GM12892 (cell line): ENCODE results near the gene RRAD.

ENCODE experiments used
- POLR2A ChIP-seq: IDR thresholded peaks from 2 replicates; pipeline ENCODE4 v1.6.1; 2011; ENCODE audit warnings: low read depth, low read length, control low read depth
- POLR2AphosphoS5 ChIP-seq: IDR thresholded peaks from 2 replicates; pipeline ENCODE4 v1.6.1; 2011; ENCODE audit warnings: low read depth, low read length, control low read depth
- TAF1 ChIP-seq: IDR thresholded peaks from 2 replicates; pipeline ENCODE4 v1.6.1; 2011; ENCODE audit warnings: low read depth, mild to moderate bottlenecking, control low read depth, low read length, borderline replicate concordance

DNA sequence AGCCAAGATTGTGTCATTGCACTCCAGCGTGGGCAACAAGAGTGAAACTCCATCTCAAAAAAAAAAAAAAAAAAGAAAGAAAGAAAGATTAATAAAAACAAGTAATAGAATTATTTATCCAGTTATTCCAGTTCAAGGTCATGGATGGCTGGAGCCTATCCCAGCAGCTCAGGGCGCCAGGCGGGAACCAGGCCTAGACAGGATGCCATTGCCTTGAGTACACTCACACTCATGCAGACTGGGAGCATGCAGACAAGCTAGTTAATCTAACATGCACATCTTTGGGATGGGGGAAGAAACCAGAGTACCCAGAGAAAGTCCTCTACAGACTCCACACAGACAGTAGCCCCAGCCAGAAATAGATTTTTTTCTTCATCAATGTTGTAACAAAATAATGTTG is 27.1 kb downstream of the RRAD start:
- TF ChIP-seq POLR2A (no peak), TAF1 (no peak), POLR2AphosphoS5 (no peak)
